ENCODE results near the gene CCDC183.

CCDC183 gene

GRCh38 chr9:136847826-136848392 lies 51.8 kb downstream of the CCDC183 start:
- peak; percentile 38 to 78 (median 52) for DNase-seq (ENCODE audit: low read depth in 4 of 4, low spot score in 1 of 4)

- DNase-seq (ENCODE audit: low read depth in 4 of 4, low spot score in 1 of 4), result peak in 1 of 4 experiments; percentile 26
Measured at GRCh38 chr9:136848393-136849037, 52.4 kb downstream of the CCDC183 start.

GRCh38 chr9:136849038-136849959 lies 53.2 kb downstream of the CCDC183 start, which contains the start of gene PHPT1:
Gene PHPT1 (plus strand): TSS chr9:136849409. CDS start chr9:136849431, 22 bp downstream.
- DNase-seq (ENCODE audit: low read depth in 4 of 4, low spot score in 1 of 4), result peak; percentile 80 to 97 (median 92)

- no peak for DNase-seq (ENCODE audit: low read depth in 4 of 4, low spot score in 1 of 4)
Measured at GRCh38 chr9:136849960-136850865, 54.1 kb downstream of the CCDC183 start.

GRCh38 chr9:136850866-136851775 lies 55.0 kb downstream of the CCDC183 start:
- DNase-seq (ENCODE audit: low read depth in 4 of 4, low spot score in 1 of 4), result no peak

GRCh38 chr9:136851941-136852663 lies 56.0 kb downstream of the CCDC183 start, which contains the start of gene MAMDC4:
Gene MAMDC4 (plus strand): TSS chr9:136852346. CDS start chr9:136852417, 71 bp downstream.
- DNase-seq (ENCODE audit: low read depth in 4 of 4, low spot score in 1 of 4), result no peak

- no peak for DNase-seq (ENCODE audit: low read depth in 4 of 4, low spot score in 1 of 4)
Measured at GRCh38 chr9:136852664-136853595, 56.8 kb downstream of the CCDC183 start.

- no peak for DNase-seq (ENCODE audit: low read depth in 4 of 4, low spot score in 1 of 4)
Measured at GRCh38 chr9:136853596-136854112, 57.5 kb downstream of the CCDC183 start.

- no peak for DNase-seq (ENCODE audit: low read depth in 4 of 4, low spot score in 1 of 4)
Measured at GRCh38 chr9:136854113-136854841, 58.1 kb downstream of the CCDC183 start.

DNA sequence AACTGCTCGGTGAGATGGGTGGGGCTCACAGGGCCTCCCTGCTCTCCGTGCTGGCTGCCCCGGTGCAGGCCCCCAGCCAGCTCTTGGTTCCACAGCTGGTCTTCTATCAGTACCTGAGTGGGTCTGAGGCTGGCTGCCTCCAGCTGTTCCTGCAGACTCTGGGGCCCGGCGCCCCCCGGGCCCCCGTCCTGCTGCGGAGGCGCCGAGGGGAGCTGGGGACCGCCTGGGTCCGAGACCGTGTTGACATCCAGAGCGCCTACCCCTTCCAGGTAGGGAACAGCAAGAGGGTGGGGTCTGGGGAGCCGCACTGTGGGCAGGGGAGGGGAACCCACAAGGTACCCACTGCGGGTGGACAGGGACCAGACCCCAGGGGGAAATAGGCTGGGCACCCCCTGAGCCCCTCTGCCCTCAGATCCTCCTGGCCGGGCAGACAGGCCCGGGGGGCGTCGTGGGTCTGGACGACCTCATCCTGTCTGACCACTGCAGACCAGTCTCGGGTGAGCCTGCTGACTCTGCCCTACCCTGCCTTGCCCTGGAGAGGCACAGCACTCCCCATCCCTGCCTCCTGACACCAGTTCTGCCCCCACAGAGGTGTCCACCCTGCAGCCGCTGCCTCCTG lies 58.8 kb downstream of the CCDC183 start:
- DNase-seq (ENCODE audit: low read depth in 4 of 4, low spot score in 1 of 4), result no peak

GRCh38 chr9:136855461-136856078 lies 59.4 kb downstream of the CCDC183 start:
- DNase-seq (ENCODE audit: low read depth in 4 of 4, low spot score in 1 of 4), result no peak

GRCh38 chr9:136856079-136856476 lies 59.9 kb downstream of the CCDC183 start:
- no peak for DNase-seq (ENCODE audit: low read depth in 4 of 4, low spot score in 1 of 4)

- no peak for DNase-seq (ENCODE audit: low read depth in 4 of 4, low spot score in 1 of 4)
Measured at GRCh38 chr9:136856541-136857141, 60.5 kb downstream of the CCDC183 start.

DNA sequence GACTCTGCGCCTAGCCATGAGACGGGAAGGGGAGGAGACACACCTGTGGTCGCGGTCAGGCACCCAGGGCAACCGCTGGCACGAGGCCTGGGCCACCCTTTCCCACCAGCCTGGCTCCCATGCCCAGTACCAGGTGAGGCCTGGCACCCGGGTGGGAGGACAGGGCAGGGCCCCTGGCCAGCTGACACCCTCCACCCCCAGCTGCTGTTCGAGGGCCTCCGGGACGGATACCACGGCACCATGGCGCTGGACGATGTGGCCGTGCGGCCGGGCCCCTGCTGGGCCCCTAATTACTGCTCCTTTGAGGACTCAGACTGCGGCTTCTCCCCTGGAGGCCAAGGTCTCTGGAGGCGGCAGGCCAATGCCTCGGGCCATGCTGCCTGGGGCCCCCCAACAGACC lies 61.0 kb downstream of the CCDC183 start:
- DNase-seq (ENCODE audit: low read depth in 4 of 4, low spot score in 1 of 4), result no peak

Data from stimulated activated CD4-positive, alpha-beta T cell treated with anti-CD3 and anti-CD28 coated beads, Interleukin-1b, Interleukin-23, amount 100 ng/mL, for 24 hours (primary cell).